MM.1S (cell line): ENCODE measurements around the gene GRIN1.

Experiments
- DNase-seq: peaks from one replicate; pipeline ENCODE4 v3.0.0-alpha.2; 2015
- H2AFZ ChIP-seq: fragments of 300-600 bp; sonication (generic); 2 replicates; pipeline ENCODE4 v1.6.0; 2016; ENCODE audit warnings: antibody characterized with exemption, low read length
- H3F3A ChIP-seq: fragments of 300-600 bp; sonication (generic); 2 replicates; pipeline ENCODE4 v1.6.1; 2016; ENCODE audit warnings: mild to moderate bottlenecking, antibody characterized with exemption, low read length, moderate library complexity, mixed read lengths; ENCODE audit not compliant: insufficient read depth
- H3K27ac ChIP-seq: fragments of 300-600 bp; sonication (generic); 2 replicates; pipeline ENCODE4 v1.5.1; 2016; ENCODE audit warnings: mild to moderate bottlenecking, low read length
- H3K27me3 ChIP-seq: fragments of 300-600 bp; sonication (generic); replicated peaks from 2 replicates; pipeline ENCODE4 v1.6.0; 2016; ENCODE audit warnings: low read length; ENCODE audit not compliant: insufficient read depth
- H3K36me3 ChIP-seq: fragments of 300-600 bp; sonication (generic); replicated peaks from 2 replicates; pipeline ENCODE4 v1.6.1; 2016; ENCODE audit warnings: mild to moderate bottlenecking, low read length, mixed read lengths; ENCODE audit not compliant: insufficient read depth
- H3K4me1 ChIP-seq: fragments of 300-600 bp; sonication (generic); 2 replicates; pipeline ENCODE4 v1.6.1; 2016; ENCODE audit warnings: low read length, mixed read lengths
- H3K4me2 ChIP-seq: fragments of 300-600 bp; sonication (generic); 2 replicates; pipeline ENCODE4 v1.6.0; 2016; ENCODE audit warnings: low read depth, low read length
- H3K4me3 ChIP-seq: fragments of 300-600 bp; sonication (generic); 2 replicates; pipeline ENCODE4 v1.5.1; 2016; ENCODE audit warnings: low read length, mixed read lengths
- H3K79me2 ChIP-seq: fragments of 300-600 bp; sonication (generic); 2 replicates; pipeline ENCODE4 v1.6.1; 2016; ENCODE audit warnings: mixed run types, low read length, mixed read lengths
- H3K9ac ChIP-seq: fragments of 300-600 bp; sonication (generic); 2 replicates; pipeline ENCODE4 v1.6.1; 2016; ENCODE audit warnings: low read length, mixed read lengths
- H3K9me2 ChIP-seq: fragments of 300-600 bp; sonication (generic); replicated peaks from 2 replicates; pipeline ENCODE4 v1.6.1; 2016; ENCODE audit warnings: mild to moderate bottlenecking, low read length, mixed read lengths; ENCODE audit not compliant: insufficient read depth
- H3K9me3 ChIP-seq: fragments of 300-600 bp; sonication (generic); replicated peaks from 2 replicates; pipeline ENCODE4 v1.6.1; 2016; ENCODE audit warnings: mild to moderate bottlenecking, low read length, mixed read lengths; ENCODE audit not compliant: insufficient read depth
- H4K20me1 ChIP-seq: fragments of 300-600 bp; sonication (generic); 2 replicates; pipeline ENCODE4 v1.6.1; 2016; ENCODE audit warnings: mild to moderate bottlenecking, low read length, moderate library complexity, mixed read lengths; ENCODE audit not compliant: insufficient read depth
- EZH2 ChIP-seq: fragments of 300-600 bp; sonication (generic); optimal IDR thresholded peaks from 2 replicates; pipeline ENCODE3; 2017; ENCODE audit warnings: low read depth, mild to moderate bottlenecking, antibody characterized with exemption, low read length, mixed read lengths
- EZH2phosphoT487 ChIP-seq: fragments of 300-600 bp; sonication (generic); IDR thresholded peaks from 2 replicates; pipeline ENCODE4 v1.6.1; 2018; ENCODE audit warnings: antibody characterized with exemption, low read length
- TF ChIP-seq, protein P1 (sequence below): fragments of 300-600 bp; sonication (generic); IDR thresholded peaks from 2 replicates; pipeline ENCODE4 v1.5.1; 2016; ENCODE audit warnings: antibody characterized with exemption, low read length, mixed read lengths

GRIN1 gene

DNA sequence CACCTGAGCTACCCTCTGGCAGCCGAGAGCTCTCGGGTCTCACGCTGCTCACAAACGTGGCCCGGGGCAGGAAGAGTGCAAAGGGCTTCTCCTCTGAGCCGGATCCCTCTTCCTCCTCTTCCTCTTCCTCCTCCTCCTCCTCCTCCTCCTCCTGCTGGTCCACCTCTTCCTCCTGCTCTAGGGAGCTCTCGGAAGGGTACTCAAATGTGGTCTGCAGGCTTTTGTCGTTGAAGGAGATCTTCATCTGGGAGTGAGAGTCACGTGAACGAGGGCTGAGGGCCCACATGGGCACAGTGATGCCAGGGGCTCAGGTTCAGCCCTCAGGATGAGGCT is 53.5 kb downstream of the GRIN1 start:
- Histone ChIP-seq H4K20me1 (no peaks in the 10 kb centered on the region), H3K4me3 (no peak overlapping the region), H3K9me3 (no peaks in the 10 kb centered on the region), H3K36me3 (no peaks in the 10 kb centered on the region), H3K4me1 (peaks cover 10% of the 10 kb centered on the region), H3K79me2 (peaks cover 31% of the 10 kb centered on the region), H3F3A (peaks cover 19% of the 10 kb centered on the region), H3K9me2 (no peaks in the 10 kb centered on the region), H3K9ac (no peak overlapping the region), H3K4me2 (no peak overlapping the region), H3K27me3 (no peaks in the 10 kb centered on the region), H2AFZ (no peak overlapping the region), H3K27ac (no peak overlapping the region)
- no peak for TF ChIP-seq EZH2
- no peak for TF ChIP-seq EZH2phosphoT487
- TF ChIP-seq, protein P1, sequence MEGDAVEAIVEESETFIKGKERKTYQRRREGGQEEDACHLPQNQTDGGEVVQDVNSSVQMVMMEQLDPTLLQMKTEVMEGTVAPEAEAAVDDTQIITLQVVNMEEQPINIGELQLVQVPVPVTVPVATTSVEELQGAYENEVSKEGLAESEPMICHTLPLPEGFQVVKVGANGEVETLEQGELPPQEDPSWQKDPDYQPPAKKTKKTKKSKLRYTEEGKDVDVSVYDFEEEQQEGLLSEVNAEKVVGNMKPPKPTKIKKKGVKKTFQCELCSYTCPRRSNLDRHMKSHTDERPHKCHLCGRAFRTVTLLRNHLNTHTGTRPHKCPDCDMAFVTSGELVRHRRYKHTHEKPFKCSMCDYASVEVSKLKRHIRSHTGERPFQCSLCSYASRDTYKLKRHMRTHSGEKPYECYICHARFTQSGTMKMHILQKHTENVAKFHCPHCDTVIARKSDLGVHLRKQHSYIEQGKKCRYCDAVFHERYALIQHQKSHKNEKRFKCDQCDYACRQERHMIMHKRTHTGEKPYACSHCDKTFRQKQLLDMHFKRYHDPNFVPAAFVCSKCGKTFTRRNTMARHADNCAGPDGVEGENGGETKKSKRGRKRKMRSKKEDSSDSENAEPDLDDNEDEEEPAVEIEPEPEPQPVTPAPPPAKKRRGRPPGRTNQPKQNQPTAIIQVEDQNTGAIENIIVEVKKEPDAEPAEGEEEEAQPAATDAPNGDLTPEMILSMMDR: no peak
- no peak for DNase-seq

DNA sequence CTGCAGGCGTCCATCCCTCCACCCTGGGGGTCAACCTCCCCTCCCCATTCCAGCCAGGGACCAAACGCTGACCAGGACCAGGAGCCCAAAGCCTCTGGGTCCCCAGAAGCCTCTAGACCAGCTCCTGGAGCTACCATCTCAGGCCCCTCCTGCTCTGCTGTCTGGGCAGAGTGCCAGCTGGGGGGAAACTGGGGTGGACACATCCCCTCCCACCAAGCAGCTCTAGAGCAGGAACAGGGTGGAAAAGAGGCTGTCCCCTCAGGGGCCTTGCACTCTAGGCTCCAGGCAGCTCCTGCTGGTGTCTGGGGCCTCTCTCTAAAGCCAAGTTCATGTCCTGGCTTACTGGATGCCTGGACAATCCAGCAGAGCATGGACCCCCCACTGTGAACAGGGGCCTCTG is 53.9 kb downstream of the GRIN1 start:
- Histone ChIP-seq H3K4me3 (no peak overlapping the region), H2AFZ (no peak overlapping the region), H3K9me2 (no peaks in the 10 kb centered on the region), H3F3A (peaks cover 19% of the 10 kb centered on the region), H3K4me2 (no peak overlapping the region), H3K9ac (no peak overlapping the region), H3K4me1 (peaks cover 6% of the 10 kb centered on the region), H3K79me2 (peaks cover 27% of the 10 kb centered on the region), H3K9me3 (no peaks in the 10 kb centered on the region), H4K20me1 (no peaks in the 10 kb centered on the region), H3K27me3 (no peaks in the 10 kb centered on the region), H3K36me3 (no peaks in the 10 kb centered on the region), H3K27ac (no peak overlapping the region)
- no peak for TF ChIP-seq EZH2
- TF ChIP-seq, protein P1: no peak
- no peak for TF ChIP-seq EZH2phosphoT487
- no peak for DNase-seq

DNA sequence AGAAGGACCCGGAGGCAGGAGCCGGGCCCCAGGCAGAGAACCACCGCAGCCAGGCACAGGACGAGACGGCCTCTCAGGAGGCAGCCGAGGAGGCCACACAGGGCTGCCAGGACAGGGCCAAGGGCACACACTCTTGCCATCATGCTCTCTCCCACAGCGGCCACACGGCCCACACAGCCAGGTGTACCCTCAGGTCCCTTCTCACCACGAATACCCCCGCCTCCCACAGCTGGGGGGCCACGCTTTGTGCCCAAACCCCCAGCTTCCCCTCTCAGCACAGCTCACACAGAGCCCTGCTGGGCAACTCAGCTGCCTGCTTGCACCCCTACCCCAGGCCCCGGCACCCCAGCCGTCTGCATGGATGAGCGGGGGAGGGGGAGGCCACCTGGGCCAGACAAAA is 54.8 kb downstream of the GRIN1 start:
- peaks cover 17% of the 10 kb centered on the region for H3F3A ChIP-seq
- no peak for TF ChIP-seq EZH2phosphoT487
- TF ChIP-seq, protein P1: no peak
- TF ChIP-seq EZH2: no peak
- H3K36me3 ChIP-seq: no peaks in the 10 kb centered on the region
- no peaks in the 10 kb centered on the region for H3K9me3 ChIP-seq
- no peak overlapping the region for H3K27ac ChIP-seq
- H3K27me3 ChIP-seq: no peaks in the 10 kb centered on the region
- H3K79me2 ChIP-seq: peaks cover 22% of the 10 kb centered on the region
- H2AFZ ChIP-seq: no peak overlapping the region
- no peaks in the 10 kb centered on the region for H4K20me1 ChIP-seq
- peaks cover 6% of the 10 kb centered on the region for H3K4me1 ChIP-seq
- DNase-seq: no peak
- H3K9ac ChIP-seq: no peak overlapping the region
- H3K4me2 ChIP-seq: no peak overlapping the region
- no peak overlapping the region for H3K4me3 ChIP-seq
- no peaks in the 10 kb centered on the region for H3K9me2 ChIP-seq
